Activated effector memory CD4-positive, alpha-beta T cell treated with Interleukin-2 at 50 U/mL for 16 hours (primary cell): ENCODE measurements around the gene SYNDIG1.

Experiments used
- DNase-seq: peaks from one replicate; pipeline ENCODE4 v3.0.0-alpha.2; 2020

Gene SYNDIG1

GRCh38 chr20:24699321-24700165 is 230.1 kb downstream of the SYNDIG1 start:
- DNase-seq = no peak

- no peak for DNase-seq
These were observed 230.9 kb downstream of the SYNDIG1 start for GRCh38 chr20:24700166-24700860.

- no peak for DNase-seq
These were observed 231.6 kb downstream of the SYNDIG1 start for GRCh38 chr20:24701027-24701426.

GRCh38 chr20:24701668-24702067 is 232.2 kb downstream of the SYNDIG1 start:
- DNase-seq = no peak

GRCh38 chr20:24702501-24703283 is 233.3 kb downstream of the SYNDIG1 start:
- DNase-seq = no peak

GRCh38 chr20:24703284-24703610 is 233.8 kb downstream of the SYNDIG1 start:
- no peak for DNase-seq

- no peak for DNase-seq
These were observed 235.5 kb downstream of the SYNDIG1 start for GRCh38 chr20:24704899-24705298.

- DNase-seq = no peak
These were observed 236.1 kb downstream of the SYNDIG1 start for GRCh38 chr20:24705486-24705885.

GRCh38 chr20:24708411-24709295 is 239.2 kb downstream of the SYNDIG1 start:
- no peak for DNase-seq
